GM23338 (cell line): ENCODE results near the gene ID2. TPM values are rescaled to one million over a fixed set of nuclear protein-coding genes. Genes with fewer than 3 reads are reported as not detected.

Experiments
- ATAC-seq: fragments of 200-7000 bp; cut with Tn5 transposase; 3 replicates; pipeline ENCODE4 v1.9.1; 2020
- DNase-seq: peaks from one replicate; pipeline ENCODE4 v3.0.0-alpha.2; 2015; ENCODE audit warnings: low spot score
- H2AFZ ChIP-seq: fragments of 200-600 bp; sonication (generic); 2 replicates; pipeline ENCODE4 v1.8.0; 2016; ENCODE audit warnings: antibody characterized with exemption, mild to moderate bottlenecking, moderate library complexity
- H3F3A ChIP-seq: fragments of 200-600 bp; sonication (generic); replicated peaks from 2 replicates; pipeline ENCODE4 v1.8.0; 2017; ENCODE audit warnings: antibody characterized with exemption, mixed run types, low read depth
- H3K27ac ChIP-seq: fragments of 200-600 bp; sonication (generic); 2 replicates; pipeline ENCODE4 v1.6.1; 2016; ENCODE audit warnings: low read depth
- H3K27me3 ChIP-seq: fragments of 200-600 bp; sonication (generic); 2 replicates; pipeline ENCODE4 v1.8.0; 2016; ENCODE audit warnings: mild to moderate bottlenecking, mixed run types, moderate library complexity; ENCODE audit not compliant: insufficient read depth
- H3K36me3 ChIP-seq: fragments of 200-600 bp; sonication (generic); 2 replicates; pipeline ENCODE4 v1.8.0; 2016; ENCODE audit warnings: mild to moderate bottlenecking; ENCODE audit not compliant: insufficient read depth
- H3K4me1 ChIP-seq: fragments of 200-600 bp; sonication (generic); 2 replicates; pipeline ENCODE4 v1.8.0; 2016; ENCODE audit warnings: mild to moderate bottlenecking, moderate library complexity; ENCODE audit not compliant: insufficient read depth
- H3K4me2 ChIP-seq: fragments of 200-600 bp; sonication (generic); 2 replicates; pipeline ENCODE4 v1.7.1; 2017; ENCODE audit warnings: mixed run types
- H3K4me3 ChIP-seq: fragments of 200-600 bp; sonication (generic); 2 replicates; pipeline ENCODE4 v1.6.1; 2016; ENCODE audit warnings: mixed run types
- H3K79me2 ChIP-seq: fragments of 200-600 bp; sonication (generic); replicated peaks from 2 replicates; pipeline ENCODE4 v1.8.0; 2017; ENCODE audit warnings: mild to moderate bottlenecking; ENCODE audit not compliant: insufficient read depth
- H3K9me2 ChIP-seq: fragments of 200-600 bp; sonication (generic); 2 replicates; pipeline ENCODE4 v1.8.0; 2017; ENCODE audit not compliant: insufficient read depth
- H4K20me1 ChIP-seq: fragments of 200-600 bp; sonication (generic); replicated peaks from 2 replicates; pipeline ENCODE4 v1.8.0; 2017; ENCODE audit warnings: mild to moderate bottlenecking; ENCODE audit not compliant: insufficient read depth
- H3K27ac Mint-ChIP-seq: 2 replicates; pipeline ENCODE4 v1.8.0; 2020; ENCODE audit warnings: inconsistent platforms, mild to moderate bottlenecking, moderate library complexity, mixed read lengths
- H3K27me3 Mint-ChIP-seq: 3 replicates; pipeline ENCODE4 v1.8.0; 2022; ENCODE audit warnings: low read depth, mild to moderate bottlenecking, moderate library complexity, mixed read lengths, inconsistent platforms; ENCODE audit not compliant: insufficient read depth, poor library complexity
- H3K36me3 Mint-ChIP-seq: 3 replicates; pipeline ENCODE4 v1.8.0; 2021; ENCODE audit warnings: low read depth, mild to moderate bottlenecking, inconsistent platforms, moderate library complexity, mixed read lengths
- H3K4me1 Mint-ChIP-seq: 3 replicates; pipeline ENCODE4 v1.8.0; 2020; ENCODE audit warnings: mild to moderate bottlenecking, inconsistent platforms, mixed read lengths
- H3K4me3 Mint-ChIP-seq: 3 replicates; pipeline ENCODE4 v1.8.0; 2021; ENCODE audit warnings: moderate library complexity, mild to moderate bottlenecking, inconsistent platforms, mixed read lengths
- H3K9me3 Mint-ChIP-seq: 3 replicates; pipeline ENCODE4 v1.8.0; 2020; ENCODE audit warnings: moderate library complexity, mild to moderate bottlenecking, inconsistent platforms, mixed read lengths
- CREB1 ChIP-seq: fragments of 250-450 bp; sonication (Bioruptor Pico); IDR thresholded peaks from 2 replicates; pipeline ENCODE4 v1.5.0; 2020; ENCODE audit warnings: low read depth, mild to moderate bottlenecking, moderate library complexity
- ETS1 ChIP-seq: IDR thresholded peaks from 2 replicates; pipeline ENCODE4 v1.6.1; 2016; ENCODE audit warnings: antibody characterized with exemption
- EZH2 ChIP-seq: fragments of 200-600 bp; sonication (generic); IDR thresholded peaks from one replicate; pipeline ENCODE4 v1.8.0; 2017; ENCODE audit warnings: antibody characterized with exemption, mild to moderate bottlenecking, low read depth; ENCODE audit not compliant: unreplicated experiment
- EZH2phosphoT487 ChIP-seq: fragments of 200-600 bp; sonication (generic); IDR thresholded peaks from one replicate; pipeline ENCODE4 v1.8.1; 2018; ENCODE audit warnings: antibody characterized with exemption; ENCODE audit not compliant: unreplicated experiment
- JUNB ChIP-seq: IDR thresholded peaks from one replicate; pipeline ENCODE4 v1.6.1; 2016; ENCODE audit warnings: antibody characterized with exemption; ENCODE audit not compliant: unreplicated experiment
- NANOG ChIP-seq: IDR thresholded peaks from 2 replicates; pipeline ENCODE4 v1.6.1; 2016; ENCODE audit warnings: antibody characterized with exemption, borderline replicate concordance
- POLR2AphosphoS5 ChIP-seq: IDR thresholded peaks from 2 replicates; pipeline ENCODE4 v1.6.1; 2016; ENCODE audit warnings: antibody characterized with exemption, low read depth
- REST ChIP-seq: IDR thresholded peaks from one replicate; pipeline ENCODE4 v1.6.1; 2018; ENCODE audit warnings: antibody characterized with exemption; ENCODE audit not compliant: unreplicated experiment
- STAT1 ChIP-seq: IDR thresholded peaks from one replicate; pipeline ENCODE4 v1.6.1; 2016; ENCODE audit warnings: antibody characterized with exemption; ENCODE audit not compliant: unreplicated experiment
- ZNF114 ChIP-seq: fragments of 250-450 bp; sonication (Bioruptor Pico); IDR thresholded peaks from 2 replicates; pipeline ENCODE4 v1.5.0; 2020; ENCODE audit warnings: mild to moderate bottlenecking, moderate library complexity
- polyA plus RNA-seq: library from polyadenylated mRNA; unstranded; fragments of >200 nt; fragmentation: Nextera tagmentation; extraction: Ambion mirVana; gene quantifications from 2 replicates; pipeline ENCODE4 v1.2.1, GENCODE V29; 2016
- total RNA-seq: library from RNA; depleted of rRNA; stranded (reverse); fragments of >200 nt; shearing (Covaris generic); gene quantifications from 2 replicates; pipeline ENCODE4 v1.2.3, GENCODE V29; 2014

Gene ID2
- total and polyA plus RNA-seq, 2 experiments from 2014 or later: 87.0 to 110 TPM

GRCh38 chr2:8704906-8705305, 23.1 kb downstream of the ID2 start (continued):
- no peak for TF ChIP-seq STAT1
- no peak for TF ChIP-seq NANOG
- TF ChIP-seq POLR2AphosphoS5: no peak
- TF ChIP-seq EZH2: no peak
- no peak for TF ChIP-seq ETS1

GRCh38 chr2:8709611-8710010, 27.8 kb downstream of the ID2 start:
- no peak overlapping the region for H3K27ac ChIP-seq
- H3K36me3 Mint-ChIP-seq: no peaks in the 10 kb centered on the region
- H2AFZ ChIP-seq: no peak overlapping the region
- no peaks in the 10 kb centered on the region for H3K27me3 ChIP-seq
- no peaks in the 10 kb centered on the region for H3K79me2 ChIP-seq
- no peaks in the 10 kb centered on the region; the same call in 1 of the 3 replicates for H3K9me3 Mint-ChIP-seq
- TF ChIP-seq JUNB: no peak
- TF ChIP-seq REST: no peak
- TF ChIP-seq POLR2AphosphoS5: no peak
- TF ChIP-seq CREB1 (CRISPR knock-in tag): no peak
- no peak for TF ChIP-seq ZNF114 (CRISPR knock-in tag)
- TF ChIP-seq NANOG: no peak
- H3K4me3 ChIP-seq: no peak overlapping the region
- no peak for ATAC-seq
- H3K27me3 Mint-ChIP-seq: peaks cover 5% of the 10 kb centered on the region
- no peaks in the 10 kb centered on the region for H3K4me1 ChIP-seq
- no peak for DNase-seq
- H3K36me3 ChIP-seq: no peaks in the 10 kb centered on the region
- H3K27ac Mint-ChIP-seq: no peak overlapping the region
- H3K4me1 Mint-ChIP-seq: peaks cover 2% of the 10 kb centered on the region; the same call in 1 of the 3 replicates
- H3F3A ChIP-seq: no peaks in the 10 kb centered on the region
- H3K4me3 Mint-ChIP-seq: no peak overlapping the region
- no peaks in the 10 kb centered on the region for H3K9me2 ChIP-seq
- H3K4me2 ChIP-seq: no peak overlapping the region
- no peaks in the 10 kb centered on the region for H4K20me1 ChIP-seq

- H3K36me3 ChIP-seq: no peaks in the 10 kb centered on the region
- no peaks in the 10 kb centered on the region; the same call in 1 of the 3 replicates for H3K9me3 Mint-ChIP-seq
- peaks cover 2% of the 10 kb centered on the region; the same call in 1 of the 3 replicates for H3K4me1 Mint-ChIP-seq
- no peaks in the 10 kb centered on the region for H3K9me2 ChIP-seq
- H3K27me3 ChIP-seq: no peaks in the 10 kb centered on the region
- H3K27ac Mint-ChIP-seq: no peak overlapping the region
- no peaks in the 10 kb centered on the region for H4K20me1 ChIP-seq
- no peak overlapping the region for H3K4me3 Mint-ChIP-seq
- H3K27ac ChIP-seq: no peak overlapping the region
- H3K79me2 ChIP-seq: no peaks in the 10 kb centered on the region
- H2AFZ ChIP-seq: peak overlapping the region; percentile 72; the same call in 1 of the 2 replicates
- H3K27me3 Mint-ChIP-seq: peaks cover 5% of the 10 kb centered on the region
- DNase-seq (no peak), ATAC-seq (no peak)
- H3K4me3 ChIP-seq: no peak overlapping the region
- H3F3A ChIP-seq: no peaks in the 10 kb centered on the region
- no peak overlapping the region for H3K4me2 ChIP-seq
- H3K36me3 Mint-ChIP-seq: no peaks in the 10 kb centered on the region
- no peaks in the 10 kb centered on the region for H3K4me1 ChIP-seq
- TF ChIP-seq EZH2phosphoT487 (no peak), CREB1 (CRISPR knock-in tag) (no peak), JUNB (no peak), POLR2AphosphoS5 (no peak)
Measured at GRCh38 chr2:8710951-8711350, 29.1 kb downstream of the ID2 start.
